Muscle layer of duodenum (tissue), 2 donors: Measurements from ENCODE around the gene KPNA4.
"Not testable (repeated sequence)": the region's sequence is repeated elsewhere in the genome, so short reads cannot be mapped to it uniquely, and the experiment has no call there.

Experiments
- H3K27ac ChIP-seq: one replicate; pipeline ENCODE4 v1.7.0; 2013; ENCODE audit warnings: mild to moderate bottlenecking, low read length
- H3K27me3 ChIP-seq: one replicate; pipeline ENCODE4 v1.7.0; 2013; ENCODE audit warnings: low read depth, mild to moderate bottlenecking, control low read depth, low read length
- H3K36me3 ChIP-seq, 2 donors: one replicate each; pipeline ENCODE4 v1.7.0; 2013; ENCODE audit warnings: low read length in 2 of 2, control low read depth in 1 of 2, mild to moderate bottlenecking in 1 of 2; ENCODE audit not compliant: insufficient read depth in 2 of 2, control insufficient read depth in 1 of 2
- H3K4me1 ChIP-seq, 2 donors: one replicate each; pipeline ENCODE4 v1.7.0; 2013; ENCODE audit warnings: low read length in 2 of 2, mild to moderate bottlenecking in 2 of 2, control low read depth in 1 of 2, moderate library complexity in 1 of 2; ENCODE audit not compliant: insufficient read depth in 2 of 2, control insufficient read depth in 1 of 2
- H3K4me3 ChIP-seq, 2 donors: one replicate each; pipeline ENCODE4 v1.7.0; 2013; ENCODE audit warnings: low read length in 2 of 2, low read depth in 1 of 2, mild to moderate bottlenecking in 1 of 2
- H3K9me3 ChIP-seq, 2 donors: one replicate each; pipeline ENCODE4 v1.7.0; 2013; ENCODE audit warnings: low read length in 2 of 2, control low read depth in 1 of 2, mild to moderate bottlenecking in 1 of 2; ENCODE audit not compliant: control insufficient read depth in 1 of 2
- donor health status: healthy.

The KPNA4 gene

GRCh38 chr3:160546727-160547126, 18.6 kb downstream of the KPNA4 start:
- Histone ChIP-seq H3K36me3 (no peaks in the 10 kb centered on the region), H3K4me1 (peaks cover 0 to 20% of the 10 kb centered on the region in 2 donors), H3K9me3 (no peaks in the 10 kb centered on the region), H3K27ac (no peak overlapping the region), H3K4me3 (no peak overlapping the region), H3K27me3 (no peaks in the 10 kb centered on the region)

- Histone ChIP-seq H3K27me3 (no peaks in the 10 kb centered on the region), H3K4me1 (peaks cover 0 to 20% of the 10 kb centered on the region in 2 donors), H3K4me3 (no peak overlapping the region), H3K9me3 (no peaks in the 10 kb centered on the region), H3K27ac (no peak overlapping the region), H3K36me3 (no peaks in the 10 kb centered on the region)
Measured at GRCh38 chr3:160545504-160545871, 19.9 kb downstream of the KPNA4 start.

- no peaks in the 10 kb centered on the region for H3K9me3 ChIP-seq
- H3K36me3 ChIP-seq = no peaks in the 10 kb centered on the region
- peaks cover 0 to 20% of the 10 kb centered on the region in 2 donors for H3K4me1 ChIP-seq
- H3K27ac ChIP-seq = no peak overlapping the region
- H3K4me3 ChIP-seq = no peak overlapping the region
- H3K27me3 ChIP-seq = no peaks in the 10 kb centered on the region
Measured at GRCh38 chr3:160544844-160545503, 20.4 kb downstream of the KPNA4 start.

- Histone ChIP-seq H3K4me1 (peaks cover 0 to 16% of the 10 kb centered on the region in 2 donors), H3K27ac (no peak overlapping the region), H3K4me3 (no peak overlapping the region), H3K9me3 (no peaks in the 10 kb centered on the region), H3K36me3 (no peaks in the 10 kb centered on the region), H3K27me3 (no peaks in the 10 kb centered on the region)
Measured at GRCh38 chr3:160540551-160540950, 24.8 kb downstream of the KPNA4 start.

GRCh38 chr3:160538895-160539294, 26.5 kb downstream of the KPNA4 start:
- Histone ChIP-seq H3K4me3 (no peak overlapping the region), H3K36me3 (peaks cover 0 to 6% of the 10 kb centered on the region in 2 donors), H3K4me1 (peaks cover 0 to 13% of the 10 kb centered on the region in 2 donors), H3K27me3 (no peaks in the 10 kb centered on the region), H3K27ac (no peak overlapping the region), H3K9me3 (no peaks in the 10 kb centered on the region)

GRCh38 chr3:160537729-160538128, 27.6 kb downstream of the KPNA4 start:
- Histone ChIP-seq H3K4me1 (peaks cover 0 to 8% of the 10 kb centered on the region in 2 donors), H3K9me3 (no peaks in the 10 kb centered on the region), H3K36me3 (peaks cover 0 to 8% of the 10 kb centered on the region in 2 donors), H3K27ac (no peak overlapping the region), H3K27me3 (no peaks in the 10 kb centered on the region), H3K4me3 (no peak overlapping the region)

- Histone ChIP-seq H3K9me3 (no peaks in the 10 kb centered on the region), H3K27ac (no peak overlapping the region), H3K36me3 (peaks cover 15 to 31% of the 10 kb centered on the region in 2 donors), H3K4me1 (no peaks in the 10 kb centered on the region), H3K27me3 (no peaks in the 10 kb centered on the region), H3K4me3 (no peak overlapping the region)
Measured at GRCh38 chr3:160532371-160532770, 33.0 kb downstream of the KPNA4 start.

GRCh38 chr3:160531311-160531710, 34.1 kb downstream of the KPNA4 start:
- no peaks in the 10 kb centered on the region for H3K4me1 ChIP-seq
- no peaks in the 10 kb centered on the region for H3K9me3 ChIP-seq
- no peak overlapping the region for H3K4me3 ChIP-seq
- H3K36me3 ChIP-seq = peaks cover 24 to 40% of the 10 kb centered on the region in 2 donors
- H3K27ac ChIP-seq = no peak overlapping the region
- H3K27me3 ChIP-seq = no peaks in the 10 kb centered on the region

GRCh38 chr3:160516391-160516790, 49.0 kb downstream of the KPNA4 start:
- not testable (repeated sequence) for H3K4me3 ChIP-seq, H3K27ac ChIP-seq, H3K9me3 ChIP-seq, H3K4me1 ChIP-seq, H3K27me3 ChIP-seq
- H3K36me3 ChIP-seq = peaks cover 44 to 50% of the 10 kb centered on the region in 2 donors

- H3K27me3 ChIP-seq = no peaks in the 10 kb centered on the region
- peaks cover 16 to 50% of the 10 kb centered on the region in 2 donors for H3K36me3 ChIP-seq
- no peak overlapping the region for H3K27ac ChIP-seq
- no peaks in the 10 kb centered on the region for H3K9me3 ChIP-seq
- H3K4me1 ChIP-seq = no peaks in the 10 kb centered on the region
- no peak overlapping the region for H3K4me3 ChIP-seq
Measured at GRCh38 chr3:160501325-160501724, 64.0 kb downstream of the KPNA4 start.

- Histone ChIP-seq H3K27me3 (no peaks in the 10 kb centered on the region), H3K4me3 (no peak overlapping the region), H3K36me3 (peaks cover 8 to 38% of the 10 kb centered on the region in 2 donors), H3K9me3 (no peaks in the 10 kb centered on the region), H3K27ac (no peak overlapping the region), H3K4me1 (no peaks in the 10 kb centered on the region)
Measured at GRCh38 chr3:160498202-160498601, 67.2 kb downstream of the KPNA4 start.

GRCh38 chr3:160490166-160490565, 75.2 kb downstream of the KPNA4 start:
- H3K4me1 ChIP-seq = peaks cover 0 to 5% of the 10 kb centered on the region in 2 donors
- no peaks in the 10 kb centered on the region for H3K9me3 ChIP-seq
- H3K36me3 ChIP-seq = no peaks in the 10 kb centered on the region
- H3K4me3 ChIP-seq = no peak overlapping the region
- H3K27ac ChIP-seq = no peak overlapping the region
- H3K27me3 ChIP-seq = no peaks in the 10 kb centered on the region
